GM23338 (cell line): ENCODE measurements around the gene SIRT7.

ENCODE experiments used
- CREB1 ChIP-seq: fragments of 250-450 bp; sonication (Bioruptor Pico); IDR thresholded peaks from 2 replicates; pipeline ENCODE4 v1.5.0; 2020; ENCODE audit warnings: low read depth, mild to moderate bottlenecking, moderate library complexity
- CTCF ChIP-seq, 2 experiments: fragments of 200-600 bp in 1 of 2; sonication (generic) in 1 of 2; conservative IDR thresholded peaks; 2 replicates each; pipeline versions ENCODE4 v1.5.1 to v1.6.1; 2016 to 2017; ENCODE audit warnings: antibody characterized with exemption in 2 of 2, low read depth in 2 of 2, mild to moderate bottlenecking in 2 of 2, moderate library complexity in 1 of 2
- ETS1 ChIP-seq: IDR thresholded peaks from 2 replicates; pipeline ENCODE4 v1.6.1; 2016; ENCODE audit warnings: antibody characterized with exemption
- EZH2 ChIP-seq: fragments of 200-600 bp; sonication (generic); IDR thresholded peaks from one replicate; pipeline ENCODE4 v1.8.0; 2017; ENCODE audit warnings: antibody characterized with exemption, mild to moderate bottlenecking, low read depth; ENCODE audit not compliant: unreplicated experiment
- EZH2phosphoT487 ChIP-seq: fragments of 200-600 bp; sonication (generic); IDR thresholded peaks from one replicate; pipeline ENCODE4 v1.8.1; 2018; ENCODE audit warnings: antibody characterized with exemption; ENCODE audit not compliant: unreplicated experiment
- JUNB ChIP-seq: IDR thresholded peaks from one replicate; pipeline ENCODE4 v1.6.1; 2016; ENCODE audit warnings: antibody characterized with exemption; ENCODE audit not compliant: unreplicated experiment
- NANOG ChIP-seq: IDR thresholded peaks from 2 replicates; pipeline ENCODE4 v1.6.1; 2016; ENCODE audit warnings: antibody characterized with exemption, borderline replicate concordance
- POLR2AphosphoS5 ChIP-seq: IDR thresholded peaks from 2 replicates; pipeline ENCODE4 v1.6.1; 2016; ENCODE audit warnings: antibody characterized with exemption, low read depth
- STAT1 ChIP-seq: IDR thresholded peaks from one replicate; pipeline ENCODE4 v1.6.1; 2016; ENCODE audit warnings: antibody characterized with exemption; ENCODE audit not compliant: unreplicated experiment
- ZNF114 ChIP-seq: fragments of 250-450 bp; sonication (Bioruptor Pico); IDR thresholded peaks from 2 replicates; pipeline ENCODE4 v1.5.0; 2020; ENCODE audit warnings: mild to moderate bottlenecking, moderate library complexity
- ZNF331 ChIP-seq: fragments of 250-450 bp; sonication (Bioruptor Pico); IDR thresholded peaks from 2 replicates; pipeline ENCODE4 v1.5.0; 2020; ENCODE audit warnings: low read depth, mild to moderate bottlenecking, moderate library complexity
- TF ChIP-seq, protein P1 (sequence below): IDR thresholded peaks from one replicate; pipeline ENCODE4 v1.6.1; 2018; ENCODE audit warnings: antibody characterized with exemption; ENCODE audit not compliant: unreplicated experiment

DNA sequence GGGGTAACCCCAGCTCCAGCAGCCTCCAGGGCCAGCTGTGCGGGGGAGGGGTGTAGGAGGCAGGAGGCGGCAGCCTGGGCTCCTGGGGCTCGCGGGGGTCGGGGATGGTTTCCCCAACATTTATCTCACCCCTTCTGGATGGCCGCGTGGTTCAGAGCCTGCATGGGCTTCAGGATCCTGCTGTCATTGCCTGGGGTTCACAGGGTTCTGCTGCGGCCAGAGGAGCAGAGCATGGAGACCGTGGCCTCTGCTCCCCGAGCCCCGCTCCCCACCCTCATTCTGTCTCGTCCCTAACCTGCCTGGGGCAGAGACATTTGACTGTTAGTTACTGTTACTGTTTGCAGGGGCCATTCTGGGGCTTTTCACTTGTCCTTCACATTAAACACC is 24.2 kb upstream of the SIRT7 start:
- no peak for TF ChIP-seq EZH2phosphoT487
- TF ChIP-seq CREB1, result no peak
- TF ChIP-seq CTCF (conservative IDR thresholded peaks at IDR 0.05; ENCODE audit: low read depth in 2 of 2), result no peak
- TF ChIP-seq EZH2, result no peak
- TF ChIP-seq, protein P1, sequence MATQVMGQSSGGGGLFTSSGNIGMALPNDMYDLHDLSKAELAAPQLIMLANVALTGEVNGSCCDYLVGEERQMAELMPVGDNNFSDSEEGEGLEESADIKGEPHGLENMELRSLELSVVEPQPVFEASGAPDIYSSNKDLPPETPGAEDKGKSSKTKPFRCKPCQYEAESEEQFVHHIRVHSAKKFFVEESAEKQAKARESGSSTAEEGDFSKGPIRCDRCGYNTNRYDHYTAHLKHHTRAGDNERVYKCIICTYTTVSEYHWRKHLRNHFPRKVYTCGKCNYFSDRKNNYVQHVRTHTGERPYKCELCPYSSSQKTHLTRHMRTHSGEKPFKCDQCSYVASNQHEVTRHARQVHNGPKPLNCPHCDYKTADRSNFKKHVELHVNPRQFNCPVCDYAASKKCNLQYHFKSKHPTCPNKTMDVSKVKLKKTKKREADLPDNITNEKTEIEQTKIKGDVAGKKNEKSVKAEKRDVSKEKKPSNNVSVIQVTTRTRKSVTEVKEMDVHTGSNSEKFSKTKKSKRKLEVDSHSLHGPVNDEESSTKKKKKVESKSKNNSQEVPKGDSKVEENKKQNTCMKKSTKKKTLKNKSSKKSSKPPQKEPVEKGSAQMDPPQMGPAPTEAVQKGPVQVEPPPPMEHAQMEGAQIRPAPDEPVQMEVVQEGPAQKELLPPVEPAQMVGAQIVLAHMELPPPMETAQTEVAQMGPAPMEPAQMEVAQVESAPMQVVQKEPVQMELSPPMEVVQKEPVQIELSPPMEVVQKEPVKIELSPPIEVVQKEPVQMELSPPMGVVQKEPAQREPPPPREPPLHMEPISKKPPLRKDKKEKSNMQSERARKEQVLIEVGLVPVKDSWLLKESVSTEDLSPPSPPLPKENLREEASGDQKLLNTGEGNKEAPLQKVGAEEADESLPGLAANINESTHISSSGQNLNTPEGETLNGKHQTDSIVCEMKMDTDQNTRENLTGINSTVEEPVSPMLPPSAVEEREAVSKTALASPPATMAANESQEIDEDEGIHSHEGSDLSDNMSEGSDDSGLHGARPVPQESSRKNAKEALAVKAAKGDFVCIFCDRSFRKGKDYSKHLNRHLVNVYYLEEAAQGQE, result no peak
- TF ChIP-seq POLR2AphosphoS5, result no peak
- TF ChIP-seq JUNB, result no peak
- no peak for TF ChIP-seq STAT1
- no peak for TF ChIP-seq ZNF114 (CRISPR knock-in tag)
- no peak for TF ChIP-seq ZNF331 (CRISPR knock-in tag)
- TF ChIP-seq NANOG, result no peak
- no peak for TF ChIP-seq ETS1
